GM12864 (cell line): ENCODE measurements around the gene TFCP2.
"Not testable (repeated sequence)": the region's sequence is repeated elsewhere in the genome, so short reads cannot be mapped to it uniquely, and the experiment has no call there.

Source experiments
- DNase-seq: peaks from one replicate; pipeline ENCODE4 v3.0.0-alpha.2; 2011; ENCODE audit warnings: low read depth
- H3K4me3 ChIP-seq: 2 replicates; pipeline ENCODE4 v1.5.1; 2011; ENCODE audit warnings: mild to moderate bottlenecking, low read depth, low read length, control low read depth
- TF ChIP-seq, protein P1 (sequence below): IDR thresholded peaks from 2 replicates; pipeline ENCODE4 v1.5.1; 2011; ENCODE audit warnings: low read depth, mild to moderate bottlenecking, moderate library complexity, low read length, control low read depth, inconsistent platforms; ENCODE audit errors: missing control alignments

Gene TFCP2

DNA sequence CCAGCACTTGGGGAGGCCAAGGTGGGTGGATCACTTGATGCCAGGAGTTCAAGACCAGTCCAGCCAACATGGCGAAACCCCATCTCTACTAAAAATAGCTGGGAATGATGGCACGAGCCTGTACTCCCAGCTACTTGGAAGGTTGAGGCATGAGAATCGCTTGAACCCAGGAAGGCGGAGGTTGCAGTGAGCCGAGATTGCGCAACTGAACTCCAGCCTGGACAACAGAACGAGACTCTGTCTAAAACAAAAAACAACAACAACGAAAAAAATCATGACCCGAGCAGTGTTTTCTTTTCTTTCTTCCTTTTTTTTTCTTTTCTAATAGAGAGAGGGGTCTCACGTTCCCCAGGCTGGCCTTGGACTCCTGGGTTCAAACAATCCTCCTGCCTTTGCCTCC lies 86.0 kb downstream of the TFCP2 start:
- TF ChIP-seq, protein P1, sequence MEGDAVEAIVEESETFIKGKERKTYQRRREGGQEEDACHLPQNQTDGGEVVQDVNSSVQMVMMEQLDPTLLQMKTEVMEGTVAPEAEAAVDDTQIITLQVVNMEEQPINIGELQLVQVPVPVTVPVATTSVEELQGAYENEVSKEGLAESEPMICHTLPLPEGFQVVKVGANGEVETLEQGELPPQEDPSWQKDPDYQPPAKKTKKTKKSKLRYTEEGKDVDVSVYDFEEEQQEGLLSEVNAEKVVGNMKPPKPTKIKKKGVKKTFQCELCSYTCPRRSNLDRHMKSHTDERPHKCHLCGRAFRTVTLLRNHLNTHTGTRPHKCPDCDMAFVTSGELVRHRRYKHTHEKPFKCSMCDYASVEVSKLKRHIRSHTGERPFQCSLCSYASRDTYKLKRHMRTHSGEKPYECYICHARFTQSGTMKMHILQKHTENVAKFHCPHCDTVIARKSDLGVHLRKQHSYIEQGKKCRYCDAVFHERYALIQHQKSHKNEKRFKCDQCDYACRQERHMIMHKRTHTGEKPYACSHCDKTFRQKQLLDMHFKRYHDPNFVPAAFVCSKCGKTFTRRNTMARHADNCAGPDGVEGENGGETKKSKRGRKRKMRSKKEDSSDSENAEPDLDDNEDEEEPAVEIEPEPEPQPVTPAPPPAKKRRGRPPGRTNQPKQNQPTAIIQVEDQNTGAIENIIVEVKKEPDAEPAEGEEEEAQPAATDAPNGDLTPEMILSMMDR, result no peak
- H3K4me3 ChIP-seq, result no peak overlapping the region
- no peak for DNase-seq

DNA sequence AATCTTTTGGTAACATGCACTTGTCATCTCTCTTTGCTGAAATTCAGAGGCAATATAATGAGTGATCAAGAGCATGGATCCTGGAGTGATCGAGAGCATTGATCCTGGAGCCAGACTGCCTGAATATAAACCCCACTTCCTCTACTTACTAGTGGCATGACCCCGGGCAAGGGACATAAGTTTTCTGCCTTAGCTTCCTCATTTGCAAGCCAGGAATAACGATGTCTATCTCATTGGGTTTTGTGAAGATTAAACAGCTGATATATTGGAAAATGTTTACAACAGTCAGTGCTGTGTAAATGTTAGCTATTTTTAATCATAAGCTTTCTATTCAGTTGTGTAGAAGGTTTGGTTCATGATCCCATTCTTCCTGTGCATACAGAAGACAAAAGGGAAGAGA lies 87.2 kb downstream of the TFCP2 start:
- no peak overlapping the region for H3K4me3 ChIP-seq
- TF ChIP-seq, protein P1, result no peak

DNA sequence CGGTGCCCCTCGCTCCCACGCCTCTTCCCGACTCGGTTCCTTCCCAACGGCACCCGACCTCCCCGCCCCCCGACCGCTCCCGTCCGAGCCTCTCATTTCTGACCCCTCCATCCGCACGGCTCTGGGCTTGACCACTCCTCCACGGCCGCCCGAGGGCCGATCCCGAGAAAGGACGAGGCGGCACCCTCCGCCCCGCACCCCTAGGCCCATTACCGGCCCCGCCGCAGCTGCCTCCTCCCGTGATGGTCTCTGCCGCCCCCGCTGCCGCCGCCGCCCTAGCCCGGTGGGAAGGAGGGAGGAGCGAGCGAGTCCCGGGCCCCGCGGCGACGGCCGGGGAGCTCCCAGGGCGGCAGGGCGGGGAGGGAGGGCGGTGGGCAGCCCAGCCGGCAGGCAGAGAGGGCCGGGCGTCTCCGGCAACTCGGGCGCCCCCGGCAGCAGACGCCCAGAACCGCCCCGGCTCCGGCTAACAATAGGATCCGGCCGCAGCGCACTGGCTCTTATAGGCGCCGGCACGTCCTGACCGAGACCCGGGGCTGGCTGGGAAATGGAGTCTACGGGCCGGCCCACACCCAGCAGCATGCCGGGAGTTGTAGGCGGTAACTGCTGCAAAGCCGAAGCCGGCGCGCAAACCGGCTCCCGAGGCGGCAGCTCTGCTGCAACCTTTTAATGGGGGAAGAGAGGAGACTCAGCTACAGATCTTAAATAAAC lies 89.7 kb downstream of the TFCP2 start, which contains the start of gene CSRNP2:
CSRNP2 (minus strand) TSS at position 471 of the 708 bp plus-strand sequence. CDS start 7,035 bp downstream, outside the sequence.
- TF ChIP-seq, protein P1, result no peak
- peak; percentile 85 for DNase-seq
- peak within 1 kb of the TSS; percentile 61 for H3K4me3 ChIP-seq

More for the DNA sequence above, 87.2 kb downstream of the TFCP2 start:
- DNase-seq, result no peak

DNA sequence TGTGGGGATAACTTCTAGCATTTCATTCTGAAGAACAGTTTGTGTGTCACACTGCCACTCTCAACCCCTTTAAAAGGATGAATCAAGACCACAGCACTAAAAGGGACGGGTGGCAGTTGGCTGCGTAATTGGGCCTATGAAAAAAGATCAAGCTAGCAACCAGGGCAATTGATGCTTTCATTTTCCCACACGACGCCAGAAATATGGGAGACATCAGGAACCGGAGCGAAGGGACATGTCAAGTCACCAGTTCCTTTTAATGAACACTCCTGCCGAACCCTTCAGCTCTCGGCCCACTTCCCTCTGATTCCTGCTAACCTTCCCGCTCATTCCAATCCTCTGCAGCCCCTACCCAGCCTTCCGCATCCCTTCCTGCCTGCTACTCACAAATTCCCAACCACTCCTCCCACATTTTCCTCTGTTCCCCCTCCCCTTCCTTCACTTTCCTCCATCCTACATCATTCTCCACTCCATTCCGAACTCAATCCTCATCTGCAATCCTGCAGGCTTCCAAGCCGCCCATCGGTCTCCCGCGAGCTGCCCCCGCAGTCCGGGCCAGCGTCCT lies 90.3 kb downstream of the TFCP2 start:
- DNase-seq, result no peak
- peak overlapping the region; percentile 61 for H3K4me3 ChIP-seq
- TF ChIP-seq, protein P1, result no peak

DNA sequence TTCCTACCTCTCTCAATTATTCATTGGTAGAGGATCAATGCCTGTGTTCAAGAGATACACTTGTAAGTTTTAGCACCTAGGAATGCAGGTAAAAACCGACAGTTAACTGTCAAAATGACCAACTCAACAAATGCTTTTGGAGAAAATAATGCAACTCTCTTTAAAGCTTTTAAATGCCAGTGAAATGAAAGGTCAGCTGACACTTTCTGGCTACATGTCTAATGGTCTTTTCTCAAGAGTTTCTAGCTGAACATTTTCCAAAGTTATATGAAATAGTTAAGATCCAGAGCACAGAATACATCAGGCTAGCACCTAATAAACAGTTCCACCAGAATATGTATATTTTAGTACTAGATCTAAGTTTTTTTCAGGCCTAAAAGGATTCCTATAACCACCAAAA lies 91.5 kb downstream of the TFCP2 start:
- TF ChIP-seq, protein P1, result no peak
- H3K4me3 ChIP-seq, result no peak overlapping the region

DNA sequence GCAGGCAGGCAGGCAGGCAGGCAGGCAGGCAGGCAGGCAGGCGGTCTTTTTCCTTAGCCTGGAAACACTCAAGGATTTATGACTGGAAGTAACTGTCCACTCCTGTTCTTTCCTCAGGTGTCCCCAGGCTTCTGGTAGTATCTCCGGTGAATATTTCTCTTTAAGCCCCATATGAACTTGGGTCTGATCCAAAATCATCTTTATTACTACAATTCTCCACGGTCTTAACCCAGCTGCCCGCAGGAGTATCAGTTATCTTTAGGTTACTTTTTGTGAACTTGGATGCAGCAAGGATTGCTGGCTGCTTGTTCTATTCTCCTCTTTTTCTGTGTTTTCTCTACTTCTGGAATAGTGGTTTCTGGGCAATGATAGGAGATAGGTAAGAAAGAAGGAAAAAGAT lies 92.8 kb downstream of the TFCP2 start:
- DNase-seq, result no peak
- H3K4me3 ChIP-seq, result no peak overlapping the region
- TF ChIP-seq, protein P1, result no peak

More for the DNA sequence above, 91.5 kb downstream of the TFCP2 start:
- no peak for DNase-seq

DNA sequence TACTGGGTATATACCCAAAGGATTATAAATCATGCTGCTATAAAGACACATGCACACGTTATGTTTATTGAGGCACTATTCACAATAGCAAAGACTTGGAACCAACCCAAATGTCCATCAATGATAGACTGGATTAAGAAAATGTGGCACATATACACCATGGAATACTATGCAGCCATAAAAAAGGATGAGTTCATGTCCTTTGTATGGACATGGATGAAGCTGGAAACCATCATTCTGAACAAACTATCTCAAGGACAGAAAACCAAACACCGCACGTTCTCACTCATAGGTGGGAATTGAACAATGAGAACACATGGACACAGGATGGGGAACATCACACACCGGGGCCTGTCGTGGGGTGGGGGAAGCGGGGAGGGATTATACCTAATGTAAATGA lies 94.1 kb downstream of the TFCP2 start:
- DNase-seq, H3K4me3 ChIP-seq: not testable (repeated sequence)

DNA sequence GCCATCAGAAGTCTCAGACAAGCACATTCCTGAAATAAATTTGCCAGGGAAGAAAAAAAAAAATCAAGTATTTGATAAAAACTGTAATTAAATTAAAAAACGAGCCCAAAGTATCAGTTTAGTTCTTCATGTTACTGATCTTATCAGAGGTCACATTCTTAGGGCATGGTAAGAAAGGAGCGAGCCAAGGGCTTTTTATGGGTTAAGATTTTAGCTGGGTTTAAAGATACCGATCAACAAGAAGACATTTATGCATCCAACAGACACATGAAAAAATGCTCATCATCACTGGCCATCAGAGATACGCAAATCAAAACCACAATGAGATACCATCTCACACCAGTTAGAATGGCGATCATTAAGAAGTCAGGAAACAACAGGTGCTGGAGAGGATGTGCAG lies 94.6 kb downstream of the TFCP2 start:
- not testable (repeated sequence) for H3K4me3 ChIP-seq, DNase-seq
